ENCODE measurements around the gene NAGA.

The NAGA gene

DNA sequence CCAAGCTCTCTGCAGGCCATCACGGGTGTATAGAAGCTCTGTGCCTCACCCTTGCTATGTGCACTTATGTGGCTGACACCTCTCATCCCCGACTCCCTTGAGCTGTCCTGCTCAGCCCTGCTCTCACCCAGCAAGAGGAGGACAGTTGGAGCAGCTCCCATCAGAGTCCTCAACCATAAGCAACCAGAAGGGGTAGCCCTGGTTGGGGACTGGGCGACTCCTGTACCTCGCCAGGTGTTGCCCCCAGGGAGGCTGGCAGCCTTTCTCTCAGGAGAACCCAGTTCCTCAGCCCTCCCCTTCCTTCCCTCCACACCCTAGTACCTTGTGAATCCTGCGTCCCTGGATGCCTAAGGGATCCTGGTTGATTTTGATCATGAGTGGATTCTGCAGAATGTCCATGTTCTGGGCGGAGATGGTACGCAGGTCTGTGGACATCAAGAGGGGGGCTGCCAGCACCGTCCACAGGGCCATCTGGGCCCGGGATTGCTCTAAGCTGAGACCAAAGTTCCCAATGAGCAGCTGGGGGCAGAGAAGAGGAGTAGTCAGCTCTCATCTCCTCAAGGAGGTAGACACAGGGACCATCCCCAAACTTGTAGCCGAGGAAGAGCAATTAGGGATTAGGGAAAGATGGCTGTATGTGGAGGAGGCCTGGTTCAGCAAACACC lies 8.0 kb downstream of the NAGA start:
- H3K4me3 ChIP-seq (replicated peaks; ENCODE audit: low read depth, low read length) = no peak overlapping the region
- TF ChIP-seq, protein P1, sequence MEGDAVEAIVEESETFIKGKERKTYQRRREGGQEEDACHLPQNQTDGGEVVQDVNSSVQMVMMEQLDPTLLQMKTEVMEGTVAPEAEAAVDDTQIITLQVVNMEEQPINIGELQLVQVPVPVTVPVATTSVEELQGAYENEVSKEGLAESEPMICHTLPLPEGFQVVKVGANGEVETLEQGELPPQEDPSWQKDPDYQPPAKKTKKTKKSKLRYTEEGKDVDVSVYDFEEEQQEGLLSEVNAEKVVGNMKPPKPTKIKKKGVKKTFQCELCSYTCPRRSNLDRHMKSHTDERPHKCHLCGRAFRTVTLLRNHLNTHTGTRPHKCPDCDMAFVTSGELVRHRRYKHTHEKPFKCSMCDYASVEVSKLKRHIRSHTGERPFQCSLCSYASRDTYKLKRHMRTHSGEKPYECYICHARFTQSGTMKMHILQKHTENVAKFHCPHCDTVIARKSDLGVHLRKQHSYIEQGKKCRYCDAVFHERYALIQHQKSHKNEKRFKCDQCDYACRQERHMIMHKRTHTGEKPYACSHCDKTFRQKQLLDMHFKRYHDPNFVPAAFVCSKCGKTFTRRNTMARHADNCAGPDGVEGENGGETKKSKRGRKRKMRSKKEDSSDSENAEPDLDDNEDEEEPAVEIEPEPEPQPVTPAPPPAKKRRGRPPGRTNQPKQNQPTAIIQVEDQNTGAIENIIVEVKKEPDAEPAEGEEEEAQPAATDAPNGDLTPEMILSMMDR (IDR thresholded peaks at IDR 0.05; ENCODE audit: low read depth, low read length, missing control alignments) = no peak
- DNase-seq (ENCODE audit: extremely low read depth, low read depth) = no peak

DNA sequence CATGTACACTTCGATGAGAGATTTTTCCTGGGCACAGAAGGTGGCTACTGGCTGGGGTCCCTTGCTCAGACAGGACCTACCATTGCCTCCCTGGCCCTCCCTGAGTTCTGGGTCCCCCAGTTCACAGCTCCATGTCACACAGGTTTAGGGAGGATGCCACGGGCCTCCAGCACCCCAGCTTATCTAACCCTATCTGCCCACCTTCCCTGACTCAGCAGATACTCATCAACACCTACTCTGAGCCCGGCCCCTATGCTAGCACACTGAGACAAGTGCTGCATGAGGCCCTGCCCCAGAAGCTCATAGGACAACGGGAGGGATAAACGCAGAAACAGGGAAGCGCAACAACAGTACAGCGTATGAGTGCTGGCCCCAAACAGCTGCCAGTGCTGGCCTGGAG lies 9.6 kb downstream of the NAGA start:
- H3K4me3 ChIP-seq (replicated peaks; ENCODE audit: low read depth, low read length) = no peak overlapping the region
- TF ChIP-seq, protein P1 (IDR thresholded peaks at IDR 0.05; ENCODE audit: low read depth, low read length, missing control alignments) = no peak
- DNase-seq (ENCODE audit: extremely low read depth, low read depth) = no peak

DNA sequence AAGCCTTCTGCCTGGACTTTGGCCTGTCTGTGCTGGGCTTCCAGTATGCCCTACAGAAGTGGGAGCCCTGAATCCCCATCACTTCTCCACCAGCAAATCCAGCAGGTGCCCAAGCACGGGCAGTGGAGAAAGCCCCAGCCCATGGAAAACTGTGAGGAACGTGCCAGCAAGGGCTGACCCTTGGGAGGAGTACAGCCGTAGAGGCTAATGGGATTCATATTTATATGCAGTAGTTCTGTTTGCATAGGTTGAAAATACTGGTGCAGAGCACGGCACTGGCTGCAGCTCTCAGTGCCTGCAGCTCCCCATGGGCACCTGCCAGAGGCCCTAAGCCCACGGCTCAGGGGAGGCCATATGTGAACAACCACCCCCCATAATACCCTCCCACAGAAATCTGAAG lies 10.1 kb downstream of the NAGA start:
- H3K4me3 ChIP-seq (replicated peaks; ENCODE audit: low read depth, low read length) = no peak overlapping the region
- TF ChIP-seq, protein P1 (IDR thresholded peaks at IDR 0.05; ENCODE audit: low read depth, low read length, missing control alignments) = no peak
- DNase-seq (ENCODE audit: extremely low read depth, low read depth) = no peak

DNA sequence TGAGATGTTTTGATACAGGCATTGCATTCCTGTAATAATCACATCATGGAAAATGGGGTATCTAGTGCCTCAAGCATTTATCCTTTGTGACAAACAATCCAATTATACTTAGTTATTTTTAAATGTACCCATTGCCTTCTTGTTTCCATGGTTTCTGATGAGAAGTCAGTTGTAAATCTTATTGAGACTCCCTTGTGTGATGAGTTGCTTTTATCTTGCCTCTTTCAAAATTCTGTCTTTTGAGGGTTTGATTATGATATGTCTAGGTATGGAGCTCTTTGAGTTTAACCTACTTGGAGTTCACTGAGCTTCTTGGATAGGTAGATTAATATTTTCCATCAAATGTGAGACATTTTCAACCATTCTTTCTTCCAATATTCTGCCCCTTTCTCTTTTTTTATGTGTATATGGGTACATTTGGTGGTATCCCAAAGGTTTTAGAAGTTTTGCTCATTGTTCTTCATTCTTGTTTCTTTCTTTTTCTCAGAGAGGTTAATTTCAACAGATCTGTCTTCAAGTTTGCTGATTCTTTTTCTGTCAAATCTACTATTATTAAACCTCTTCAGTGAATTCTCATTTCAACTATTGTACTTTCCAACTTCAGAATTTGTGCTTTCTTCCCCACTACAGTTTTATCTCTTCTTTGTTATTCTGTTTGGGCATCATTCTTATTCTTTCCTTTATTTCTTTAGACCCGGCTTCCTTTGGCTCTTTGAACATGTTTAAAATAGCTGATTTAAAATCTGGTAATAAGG lies 13.7 kb downstream of the NAGA start:
- TF ChIP-seq, protein P1 (IDR thresholded peaks at IDR 0.05; ENCODE audit: low read depth, low read length, missing control alignments) = no peak
- no peak overlapping the region for H3K4me3 ChIP-seq (replicated peaks; ENCODE audit: low read depth, low read length)
- no peak for DNase-seq (ENCODE audit: extremely low read depth, low read depth)

DNA sequence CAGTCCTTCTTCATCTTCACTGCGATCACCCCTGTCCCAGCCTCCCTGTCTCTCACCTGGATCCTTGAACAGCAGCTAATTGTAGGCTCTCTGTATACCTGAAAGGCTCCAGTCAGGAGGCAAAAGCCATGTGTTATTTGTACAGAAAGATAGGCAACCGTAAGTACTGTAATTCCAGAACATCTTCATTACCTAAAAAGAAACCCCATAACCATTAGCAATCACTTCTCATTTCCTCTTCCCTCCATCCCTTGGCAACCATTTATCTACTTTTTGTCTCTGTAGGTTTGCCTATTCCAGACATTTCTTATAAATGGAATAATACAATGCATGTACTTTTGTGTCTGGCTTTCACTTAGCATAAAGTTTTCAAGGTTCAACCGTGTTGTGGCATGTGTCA lies 17.8 kb downstream of the NAGA start:
- TF ChIP-seq, protein P1 (IDR thresholded peaks at IDR 0.05; ENCODE audit: low read depth, low read length, missing control alignments) = no peak
- no peak overlapping the region for H3K4me3 ChIP-seq (replicated peaks; ENCODE audit: low read depth, low read length)
- no peak for DNase-seq (ENCODE audit: extremely low read depth, low read depth)

DNA sequence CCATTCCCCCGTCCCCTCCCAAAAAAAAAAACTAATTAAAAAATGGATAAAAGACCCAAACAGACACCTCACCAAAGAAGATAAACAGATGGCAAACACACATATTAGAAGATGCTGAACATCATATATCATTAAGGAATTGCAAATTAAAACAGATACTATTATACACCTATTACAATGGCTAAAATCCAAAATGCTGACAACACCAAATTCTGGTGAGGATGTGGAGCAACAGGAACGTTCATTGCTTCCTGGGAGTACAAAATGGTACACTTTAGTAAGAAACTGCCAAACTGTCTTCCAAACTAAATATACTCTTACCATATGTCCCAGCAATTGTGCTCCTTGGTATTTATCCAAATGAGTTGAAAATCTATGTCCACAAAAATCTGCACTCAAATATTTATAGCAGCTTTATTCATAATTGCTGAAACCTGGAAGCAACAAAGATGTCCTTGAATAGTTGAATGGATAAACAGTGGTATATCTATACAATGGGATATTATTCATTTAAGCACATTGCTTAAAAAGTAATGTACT lies 19.9 kb downstream of the NAGA start:
- no peak for DNase-seq (ENCODE audit: extremely low read depth, low read depth)
- no peak overlapping the region for H3K4me3 ChIP-seq (replicated peaks; ENCODE audit: low read depth, low read length)
- TF ChIP-seq, protein P1 (IDR thresholded peaks at IDR 0.05; ENCODE audit: low read depth, low read length, missing control alignments) = no peak

All from HFF-Myc (cell line).